H1 (cell line): Measurements from ENCODE around the gene H2BK1. TPM values are rescaled to one million over a fixed set of nuclear protein-coding genes. Genes with fewer than 3 reads are reported as not detected.
A peak's percentile ranks its signal among the peaks of the same experiment; 100 is the strongest.

Experiments
- CTCF ChIA-PET: fragments of 300-600 bp; sonication (Branson Sonifier 250); formaldehyde crosslinking; loops from one replicate; lab custom pipeline; 2021; ENCODE audit not compliant: partially characterized antibody; lab: Charles Lee
- POLR2A ChIA-PET: fragments of 300-600 bp; sonication (Branson Sonifier 250); formaldehyde crosslinking; loops from one replicate; lab custom pipeline; 2021; ENCODE audit warnings: inconsistent platforms; ENCODE audit not compliant: partially characterized antibody; lab: Charles Lee
- DNase-seq, 2 experiments: peaks; one replicate each; pipeline versions ENCODE4 v3.0.0 to v3.0.0-alpha.2; 2010 to 2022; ENCODE audit warnings: low spot score in 2 of 2, low read depth in 1 of 2, mixed read lengths in 1 of 2
- FAIRE-seq: peaks from 2 replicates; lab custom pipeline; 2011; peaks lifted over from hg19 to GRCh38; lab: Jason Lieb, UNC
- H2AFZ ChIP-seq: 2 replicates; pipeline ENCODE4 v1.8.1; 2012; ENCODE audit warnings: low read length, inconsistent platforms
- H2AK5ac ChIP-seq: 2 replicates; pipeline ENCODE4 v1.6.1; 2013; ENCODE audit warnings: low read depth, low read length
- H2BK120ac ChIP-seq: replicated peaks from 2 replicates; pipeline ENCODE3; 2013; ENCODE audit warnings: low read depth, low read length, inconsistent platforms
- H2BK12ac ChIP-seq: 2 replicates; pipeline ENCODE4 v1.6.1; 2013; ENCODE audit warnings: low read depth, low read length
- H2BK15ac ChIP-seq: 2 replicates; pipeline ENCODE4 v1.6.1; 2013; ENCODE audit warnings: low read length
- H2BK20ac ChIP-seq: 2 replicates; pipeline ENCODE4 v1.6.1; 2013; ENCODE audit warnings: low read length
- H2BK5ac ChIP-seq: 2 replicates; pipeline ENCODE4 v1.6.1; 2013; ENCODE audit warnings: low read depth, low read length
- H3K14ac ChIP-seq: 2 replicates; pipeline ENCODE4 v1.6.1; 2013; ENCODE audit warnings: inconsistent platforms; ENCODE audit not compliant: insufficient read length
- H3K18ac ChIP-seq: 2 replicates; pipeline ENCODE4 v1.6.1; 2013; ENCODE audit warnings: low read length; ENCODE audit errors: extremely low read depth
- H3K23ac ChIP-seq: 2 replicates; pipeline ENCODE4 v1.6.1; 2013; ENCODE audit warnings: inconsistent platforms; ENCODE audit not compliant: insufficient read length
- H3K23me2 ChIP-seq: 2 replicates; pipeline ENCODE4 v1.6.1; 2013; ENCODE audit warnings: low read depth, low read length
- H3K27ac ChIP-seq: 2 replicates; pipeline ENCODE4 v1.6.1; 2011; ENCODE audit warnings: low read depth, low read length, inconsistent platforms
- H3K27me3 ChIP-seq, 4 experiments: replicated peaks in 1 of 4; 1 replicate in 1 of 4; 2 replicates in 3 of 4; pipeline versions ENCODE4 v1.6.1 to v1.8.1; 2011 to 2013; ENCODE audit warnings: low read length in 3 of 4, mild to moderate bottlenecking in 3 of 4, inconsistent platforms in 2 of 4, mixed read lengths in 2 of 4, moderate library complexity in 1 of 4; ENCODE audit not compliant: control insufficient read depth in 3 of 4, insufficient read depth in 3 of 4; ENCODE audit errors: extremely low read depth in 1 of 4
- H3K36me3 ChIP-seq, 4 experiments: 2 replicates each; pipeline versions ENCODE4 v1.6.1 to v1.8.1; 2011 to 2013; ENCODE audit warnings: mild to moderate bottlenecking in 4 of 4, low read length in 3 of 4, moderate library complexity in 2 of 4, control low read depth in 1 of 4, inconsistent platforms in 1 of 4; ENCODE audit not compliant: insufficient read depth in 4 of 4, control insufficient read depth in 2 of 4
- H3K4ac ChIP-seq: replicated peaks from 2 replicates; pipeline ENCODE3; 2013; ENCODE audit warnings: low read length, low read depth, mixed read lengths, inconsistent platforms; ENCODE audit not compliant: insufficient read length
- H3K4me1 ChIP-seq, 4 experiments: replicated peaks in 1 of 4; 1 replicate in 1 of 4; 2 replicates in 3 of 4; pipeline versions ENCODE4 v1.6.1 to v1.8.1; 2011 to 2013; ENCODE audit warnings: low read length in 3 of 4, inconsistent platforms in 2 of 4, mixed read lengths in 1 of 4; ENCODE audit not compliant: insufficient read depth in 4 of 4, control insufficient read depth in 3 of 4
- H3K4me2 ChIP-seq, 2 experiments: 2 replicates each; pipeline versions ENCODE4 v1.6.1 to v1.8.1; 2011 to 2013; ENCODE audit warnings: low read depth in 2 of 2, low read length in 2 of 2, control low read depth in 1 of 2, inconsistent platforms in 1 of 2, mild to moderate bottlenecking in 1 of 2; ENCODE audit not compliant: insufficient read depth in 1 of 2
- H3K4me3 ChIP-seq, 4 experiments: fragments of 200-600, 300-600 bp in 1 of 4; sonication (generic), shearing (Covaris generic), sonication (Bioruptor Twin) in 1 of 4; 2 replicates each; pipeline versions ENCODE4 v1.5.1 to v1.8.1; 2011 to 2016; ENCODE audit warnings: low read length in 4 of 4, low read depth in 3 of 4, control low read depth in 2 of 4, inconsistent platforms in 2 of 4, mild to moderate bottlenecking in 2 of 4, mixed read lengths in 1 of 4, moderate library complexity in 1 of 4; ENCODE audit not compliant: insufficient read depth in 2 of 4; ENCODE audit errors: extremely low read depth in 1 of 4
- H3K56ac ChIP-seq: replicated peaks from 2 replicates; pipeline ENCODE3; 2013; ENCODE audit warnings: low read depth, mild to moderate bottlenecking, mixed read lengths, low read length, inconsistent platforms; ENCODE audit not compliant: insufficient read length
- H3K79me1 ChIP-seq: 2 replicates; pipeline ENCODE4 v1.6.1; 2013; ENCODE audit warnings: low read depth, low read length, control low read depth
- H3K79me2 ChIP-seq, 2 experiments: 2 replicates each; pipeline versions ENCODE4 v1.6.1 to v1.8.1; 2012 to 2013; ENCODE audit warnings: low read length in 2 of 2, mild to moderate bottlenecking in 2 of 2, inconsistent platforms in 1 of 2; ENCODE audit not compliant: insufficient read depth in 2 of 2, control insufficient read depth in 1 of 2
- H3K9ac ChIP-seq, 4 experiments: replicated peaks in 1 of 4; 1 replicate in 1 of 4; 2 replicates in 3 of 4; pipeline versions ENCODE4 v1.6.1 to v1.8.1; 2011 to 2013; ENCODE audit warnings: low read depth in 3 of 4, low read length in 3 of 4, control low read depth in 2 of 4, mild to moderate bottlenecking in 2 of 4, moderate library complexity in 2 of 4, inconsistent platforms in 1 of 4; ENCODE audit errors: extremely low read depth in 1 of 4
- H3K9me3 ChIP-seq, 2 experiments: 2 replicates each; pipeline versions ENCODE4 v1.6.1 to v1.8.1; 2012 to 2013; ENCODE audit warnings: mild to moderate bottlenecking in 2 of 2, moderate library complexity in 2 of 2, control low read depth in 1 of 2, inconsistent platforms in 1 of 2, low read depth in 1 of 2, low read length in 1 of 2, mixed read lengths in 1 of 2; ENCODE audit not compliant: insufficient read depth in 2 of 2
- H4K20me1 ChIP-seq, 2 experiments: replicated peaks in 1 of 2; 2 replicates each; pipeline versions ENCODE3 to v1.8.1; 2011 to 2013; ENCODE audit warnings: inconsistent platforms in 2 of 2, low read length in 2 of 2, mild to moderate bottlenecking in 1 of 2; ENCODE audit not compliant: insufficient read depth in 2 of 2, control insufficient read depth in 1 of 2
- H4K5ac ChIP-seq: 2 replicates; pipeline ENCODE4 v1.6.1; 2013; ENCODE audit warnings: low read length, low read depth, mixed read lengths, inconsistent platforms; ENCODE audit not compliant: insufficient read length
- H4K8ac ChIP-seq: 2 replicates; pipeline ENCODE4 v1.8.0; 2013; ENCODE audit warnings: mild to moderate bottlenecking, moderate library complexity, low read length, inconsistent platforms; ENCODE audit not compliant: insufficient read depth; ENCODE audit errors: extremely low read depth
- H4K91ac ChIP-seq: replicated peaks from 2 replicates; pipeline ENCODE3; 2013; ENCODE audit warnings: low read length, mixed read lengths, inconsistent platforms; ENCODE audit not compliant: insufficient read length
- CHD1 ChIP-seq: IDR thresholded peaks from 2 replicates; pipeline ENCODE4 v1.6.1; 2012; ENCODE audit warnings: low read depth, low read length, improper control_type of control experiment
- HDAC2 ChIP-seq, 2 experiments: fragments of 300-600 bp in 1 of 2; sonication (generic) in 1 of 2; IDR thresholded peaks; 2 replicates each; pipeline ENCODE4 v1.6.1; 2011 to 2012; ENCODE audit warnings: low read depth in 2 of 2, low read length in 2 of 2, mild to moderate bottlenecking in 2 of 2, moderate library complexity in 2 of 2, borderline replicate concordance in 1 of 2, inconsistent platforms in 1 of 2
- RBBP5 ChIP-seq: IDR thresholded peaks from 2 replicates; pipeline ENCODE4 v1.7.1; 2012; ENCODE audit warnings: low read depth, mild to moderate bottlenecking, inconsistent platforms, low read length, moderate library complexity, borderline replicate concordance
- SAP30 ChIP-seq: fragments of 300-600 bp; sonication (generic); IDR thresholded peaks from 2 replicates; pipeline ENCODE4 v1.7.1; 2012; ENCODE audit warnings: low read length, moderate library complexity, mild to moderate bottlenecking, inconsistent platforms; ENCODE audit not compliant: insufficient read depth, insufficient replicate concordance
- TCF12 ChIP-seq: IDR thresholded peaks from 2 replicates; pipeline ENCODE4 v1.6.1; 2011; ENCODE audit warnings: low read depth, mild to moderate bottlenecking, low read length
- USF2 ChIP-seq: IDR thresholded peaks from 2 replicates; pipeline ENCODE4 v1.6.1; 2011; ENCODE audit warnings: low read length, improper control_type of control experiment
- WGBS, 2 experiments: shearing (Covaris generic) in 1 of 2; methylation state at CpG; one replicate each; pipeline versions ENCODE4 v1.1.6 to v1.1.7; 2013 to 2015; ENCODE audit warnings: low lambda C conversion rate in 2 of 2, mixed read lengths in 2 of 2, inconsistent platforms in 1 of 2, low coverage in 1 of 2, missing lambda C conversion rate in 1 of 2; ENCODE audit not compliant: insufficient replicate concordance in 2 of 2, insufficient coverage in 1 of 2, insufficient read length in 1 of 2; ENCODE audit errors: extremely low coverage in 1 of 2, missing lambda C conversion rate in 1 of 2; 5-methylcytosine and 5-hydroxymethylcytosine counted together
- polyA plus RNA-seq, 7 experiments: library from polyadenylated mRNA; depleted of rRNA in 3 of 7; stranded (reverse) in 5 of 7; unstranded in 2 of 7; fragments of >200 nt in 5 of 7; fragments of 200-250 nt in 2 of 7; gene quantifications; 1 replicate in 5 of 7; 2 replicates in 1 of 7; 4 replicates in 1 of 7; pipeline versions ENCODE4 v1.2.1 to v1.2.3, GENCODE V29; 2011 to 2013; ENCODE audit warnings: missing spikeins in 2 of 7, mixed read lengths in 2 of 7
- total RNA-seq: library from RNA; stranded (reverse); fragmentation: NEBNext Ultra II Directional; extraction: Animal tissue kit (Norgen Biotek cat#: 25700); gene quantifications from 2 replicates; pipeline ENCODE4 v1.2.1, GENCODE V29; 2021
- TF ChIP-seq, protein P1 (sequence below): IDR thresholded peaks from 2 replicates; pipeline ENCODE4 v1.6.1; 2012; ENCODE audit warnings: inconsistent platforms

H2BK1 gene
- total and polyA plus RNA-seq, 2 of the 8 experiments (the other 6 are each of a cell fraction or from before 2014, with no cell fraction given): not detected

- Histone ChIP-seq H4K8ac (peak overlapping the region; percentile 91), H4K20me1 (peaks cover 1 to 4% of the 10 kb centered on the region in 2 experiments), H3K27me3 (peaks cover 14 to 60% (median 48%) of the 10 kb centered on the region in 4 experiments), H3K79me2 (no peaks in the 10 kb centered on the region), H3K36me3 (no peaks in the 10 kb centered on the region), H4K91ac (peak overlapping the region; percentile 97), H3K27ac (no peak overlapping the region), H2BK20ac (no peak overlapping the region), H3K18ac (peak overlapping the region; percentile 94), H3K4me3 (peak overlapping the region; percentile 45 to 81 (median 66)), H2BK12ac (0 out of 2 replicates have a peak overlapping the region, but pooled peaks have one; percentile 91), H3K9ac (peak overlapping the region in 2 of 4 experiments; percentile 58 to 62; a peak in 3 of 7 replicates), H3K4me2 (peak overlapping the region; percentile 81 to 99), H3K23me2 (peaks cover 25% of the 10 kb centered on the region), H3K79me1 (no peaks in the 10 kb centered on the region), H4K5ac (no peak overlapping the region), H3K23ac (no peak overlapping the region), H3K4me1 (peaks cover 0 to 43% (median 29%) of the 10 kb centered on the region in 4 experiments; a peak in 6 of 7 replicates), H2BK15ac (peak overlapping the region; percentile 77; the same call in 1 of the 2 replicates), H3K56ac (no peak overlapping the region), H2BK5ac (peak overlapping the region; percentile 41; the same call in 1 of the 2 replicates), H2BK120ac (no peak overlapping the region), H3K4ac (peak overlapping the region; percentile 6), H3K14ac (no peak overlapping the region), H2AK5ac (no peak overlapping the region; the same call in 1 of the 2 replicates), H2AFZ (peak overlapping the region; percentile 72), H3K9me3 (no peaks in the 10 kb centered on the region)
- POLR2A ChIA-PET: interaction anchor here (0.6 to 3.1 kb wide), 10 partner anchors 8 to 268 kb away, joined by 3 to 22 read pairs (median 4); partner anchors contain the start of genes ABCF2, CHPF2 and RHEB
- no peak for FAIRE-seq
- CTCF ChIA-PET: interaction anchor here (1.2 to 3.3 kb wide), 8 partner anchors 7 to 126 kb away, joined by 3 to 14 read pairs (median 6); partner anchors contain the start of gene ABCF2
- peak in 1 of 2 experiments; percentile 77 for DNase-seq
- WGBS, 2 experiments: 6% methylated on average over 11 of the region's 79 CpGs; no CpG with 5 or more reads in 1 of the 2 experiments
- TF ChIP-seq RBBP5 (peak; percentile 62; the same call in 1 of the 2 replicates), TCF12 (no peak), USF2 (no peak), CHD1 (no peak), SAP30 (no peak), HDAC2 (IDR thresholded peaks at IDR 0.05; ENCODE audit: borderline replicate concordance in 1 of 2, low read depth in 2 of 2, low read length in 2 of 2) (no peak)
- TF ChIP-seq, protein P1, sequence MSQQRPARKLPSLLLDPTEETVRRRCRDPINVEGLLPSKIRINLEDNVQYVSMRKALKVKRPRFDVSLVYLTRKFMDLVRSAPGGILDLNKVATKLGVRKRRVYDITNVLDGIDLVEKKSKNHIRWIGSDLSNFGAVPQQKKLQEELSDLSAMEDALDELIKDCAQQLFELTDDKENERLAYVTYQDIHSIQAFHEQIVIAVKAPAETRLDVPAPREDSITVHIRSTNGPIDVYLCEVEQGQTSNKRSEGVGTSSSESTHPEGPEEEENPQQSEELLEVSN: no peak
Observed at GRCh38 chr7:151251689-151252560, 41.6 kb upstream of the H2BK1 start.
